K562 (cell line): Measurements from ENCODE around the gene GAB1. TPM values are rescaled to one million over a fixed set of nuclear protein-coding genes. Genes with fewer than 3 reads are reported as not detected.

Experiments used
- ATAC-seq: fragments of 200-7000 bp; cut with Tn5 transposase; 3 replicates; pipeline ENCODE4 v1.9.1; 2020; ENCODE audit warnings: moderate library complexity
- BruUV-seq: library from RNA; stranded (reverse); fragments of 400-500 nt; replicated peaks from 2 replicates; lab custom pipeline; 2021; lab: Mats Ljungman, UMichigan
- CTCF ChIA-PET: fragments of 300-600 bp; formaldehyde crosslinking; extraction: SDS; loops from one replicate; lab custom pipeline; 2021; ENCODE audit warnings: low intra/inter-chr PET ratio; lab: Yijun Ruan, JAX
- POLR2A ChIA-PET: fragments of 300-600, 350-650 bp; sonication (Branson Sonifier 250); formaldehyde crosslinking; extraction: SDS; loops from one replicate; lab custom pipeline; 2021; ENCODE audit warnings: antibody characterized with exemption, inconsistent platforms; lab: Yijun Ruan, JAX
- DNase-seq, 4 experiments: peaks; one replicate each; pipeline versions ENCODE4 v3.0.0 to v3.0.0-alpha.2; 2011 to 2018; ENCODE audit warnings: low spot score in 3 of 4, mixed read lengths in 3 of 4; ENCODE audit errors: extremely low read depth in 1 of 4
- FAIRE-seq: peaks from 2 replicates; lab custom pipeline; 2011; peaks lifted over from hg19 to GRCh38; lab: Jason Lieb, UNC
- H2AFZ ChIP-seq: 2 replicates; pipeline ENCODE4 v1.6.0; 2011; ENCODE audit warnings: low read depth, low read length, control low read depth, inconsistent platforms
- H3K27ac ChIP-seq: fragments of 200-600 bp; 3 replicates; pipeline ENCODE4 v1.8.0; 2011; ENCODE audit warnings: low read depth, mild to moderate bottlenecking, control low read depth, inconsistent platforms, low read length, moderate library complexity, mixed read lengths; ENCODE audit errors: extremely low read depth
- H3K27me3 ChIP-seq, 2 experiments: fragments of 300-600 bp in 1 of 2; 2 replicates in 1 of 2; 3 replicates in 1 of 2; pipeline versions ENCODE4 v1.6.0 to v1.8.0; 2011; ENCODE audit warnings: inconsistent platforms in 2 of 2, low read length in 2 of 2, mild to moderate bottlenecking in 1 of 2, mixed read lengths in 1 of 2, moderate library complexity in 1 of 2; ENCODE audit not compliant: control insufficient read depth in 2 of 2, insufficient read depth in 2 of 2
- H3K36me3 ChIP-seq: fragments of 300-600 bp; 3 replicates; pipeline ENCODE4 v1.8.0; 2011; ENCODE audit warnings: mild to moderate bottlenecking, low read length, inconsistent platforms; ENCODE audit not compliant: control insufficient read depth, insufficient read depth
- H3K4me1 ChIP-seq, 2 experiments: fragments of 200-600 bp in 1 of 2; replicated peaks in 1 of 2; 2 replicates in 1 of 2; 3 replicates in 1 of 2; pipeline versions ENCODE4 v1.5.1 to v1.8.0; 2011; ENCODE audit warnings: inconsistent platforms in 2 of 2, low read length in 2 of 2, mild to moderate bottlenecking in 1 of 2, mixed read lengths in 1 of 2, moderate library complexity in 1 of 2; ENCODE audit not compliant: control insufficient read depth in 2 of 2, insufficient read depth in 2 of 2
- H3K4me2 ChIP-seq: 2 replicates; pipeline ENCODE4 v1.6.1; 2011; ENCODE audit warnings: low read length, control low read depth, inconsistent platforms, mixed read lengths; ENCODE audit not compliant: insufficient read depth
- H3K4me3 ChIP-seq: fragments of 200-600 bp; sonication (generic), shearing (Covaris generic); 2 replicates; pipeline ENCODE4 v1.5.1; 2016; ENCODE audit warnings: control low read depth, inconsistent platforms
- H3K79me2 ChIP-seq: fragments of 200-600 bp; 3 replicates; pipeline ENCODE4 v1.8.0; 2011; ENCODE audit warnings: low read length, inconsistent platforms; ENCODE audit not compliant: control insufficient read depth, insufficient read depth
- H3K9ac ChIP-seq, 2 experiments: 2 replicates each; pipeline versions ENCODE4 v1.6.0 to v1.6.1; 2011; ENCODE audit warnings: low read depth in 2 of 2, low read length in 2 of 2, control low read depth in 1 of 2, inconsistent platforms in 1 of 2, mild to moderate bottlenecking in 1 of 2, mixed read lengths in 1 of 2; ENCODE audit not compliant: insufficient read depth in 1 of 2
- H3K9me1 ChIP-seq: one replicate; pipeline ENCODE4 v1.6.0; 2011; ENCODE audit warnings: inconsistent platforms, mild to moderate bottlenecking, low read length, moderate library complexity; ENCODE audit not compliant: control insufficient read depth, insufficient read depth
- H3K9me3 ChIP-seq: replicated peaks from 2 replicates; pipeline ENCODE4 v1.5.1; 2011; ENCODE audit warnings: low read depth, low read length, inconsistent platforms; ENCODE audit not compliant: control insufficient read depth, insufficient read depth
- H4K20me1 ChIP-seq: replicated peaks from 2 replicates; pipeline ENCODE4 v1.6.1; 2011; ENCODE audit warnings: low read length, inconsistent platforms, mixed read lengths; ENCODE audit not compliant: control insufficient read depth, insufficient read depth
- CCNT2 ChIP-seq: IDR thresholded peaks from 2 replicates; pipeline ENCODE4 v1.6.1; 2011; ENCODE audit warnings: borderline replicate concordance, low read depth, mild to moderate bottlenecking, moderate library complexity, mixed read lengths, low read length; ENCODE audit not compliant: insufficient read length; ENCODE audit errors: extremely low read depth
- CHD4 ChIP-seq: fragments of 200-600 bp; sonication (generic); IDR thresholded peaks from 3 replicates; pipeline ENCODE4 v1.6.1; 2012; ENCODE audit warnings: low read depth, mild to moderate bottlenecking, mixed read lengths, low read length, inconsistent platforms; ENCODE audit not compliant: insufficient read depth, insufficient replicate concordance, poor library complexity, severe bottlenecking
- DMBX1 ChIP-seq: fragments of 250-450 bp; sonication (Bioruptor Pico); IDR thresholded peaks from 2 replicates; pipeline ENCODE4 v1.8.0; 2022; ENCODE audit warnings: inconsistent platforms, mild to moderate bottlenecking, moderate library complexity, borderline replicate concordance
- ETV6 ChIP-seq, 3 experiments: fragments of 150-350 bp in 1 of 3; sonication (generic) in 1 of 3; formaldehyde crosslinking in 1 of 3; IDR thresholded peaks; 2 replicates each; pipeline versions ENCODE4 v1.6.1 to v1.8.0; 2014 to 2022; ENCODE audit warnings: borderline replicate concordance in 2 of 3, low read depth in 2 of 3, antibody characterized with exemption in 1 of 3, low read length in 1 of 3, mild to moderate bottlenecking in 1 of 3, missing genetic modification reagents in 1 of 3
- ILF3 ChIP-seq: fragments of 450-650 bp; IDR thresholded peaks from 2 replicates; pipeline ENCODE4 v1.6.1; 2018; ENCODE audit warnings: antibody characterized with exemption, mild to moderate bottlenecking, moderate library complexity, borderline replicate concordance
- NEUROD1 ChIP-seq: fragments of 150-350 bp; IDR thresholded peaks from 2 replicates; pipeline ENCODE4 v1.6.1; 2014; ENCODE audit warnings: borderline replicate concordance, low read length, low read depth; ENCODE audit not compliant: partially characterized antibody
- ZNF23 ChIP-seq: fragments of 250-450 bp; sonication (Bioruptor Pico); IDR thresholded peaks from 2 replicates; pipeline ENCODE4 v1.4.0; 2020; ENCODE audit warnings: mild to moderate bottlenecking
- WGBS: fragments of 100-300 bp; shearing (Covaris generic); methylation state at CpG from one replicate; pipeline ENCODE4 v1.1.6; 2016; ENCODE audit warnings: low coverage, mixed read lengths; ENCODE audit not compliant: insufficient coverage; ENCODE audit errors: missing lambda C conversion rate; 5-methylcytosine and 5-hydroxymethylcytosine counted together
- in situ Hi-C: fragments of 300-500 bp; cut with MboI; formaldehyde crosslinking; loops from 4 replicates; pipeline ENCODE4 v1.15.0; 2018; ENCODE audit warnings: inconsistent platforms, mixed read lengths
- intact Hi-C: fragments of 100-400 bp; cut with micrococcal nuclease; formaldehyde crosslinking; loops from 2 replicates; pipeline ENCODE4 v1.14.2; 2022
- polyA plus RNA-seq, 8 experiments: library from polyadenylated mRNA; depleted of rRNA in 4 of 8; stranded (reverse) in 5 of 8; unstranded in 3 of 8; fragments of >200 nt; fragmentation: Nextera tagmentation in 2 of 8; fragmentation: Illumina TruSeq in 1 of 8; extraction: Ambion mirVana in 2 of 8; extraction: Trizol in 1 of 8; gene quantifications; 2 replicates each; pipeline versions ENCODE4 v1.2.1 to v1.2.3, GENCODE V29; 2011 to 2014; ENCODE audit warnings: inconsistent platforms in 1 of 8, missing spikeins in 1 of 8
- total RNA-seq, 7 experiments: library from RNA; depleted of rRNA in 6 of 7; stranded (reverse); fragments of >200 nt in 6 of 7; fragmentation: Illumina TruSeq in 2 of 7; extraction: Trizol in 2 of 7; gene quantifications; 2 replicates each; pipeline versions ENCODE4 v1.2.1 to v1.2.3, GENCODE V29; 2011 to 2021; ENCODE audit warnings: low replicate concordance in 1 of 7

The GAB1 gene
- total and polyA plus RNA-seq, 9 of the 15 experiments (the other 6 are each of a cell fraction or from before 2014, with no cell fraction given): 1.3 to 14.6 (median 7.5) TPM

GRCh38 chr4:143424276-143424675, 87.6 kb downstream of the GAB1 start (continued):
- no peak for TF ChIP-seq ZNF23 (CRISPR knock-in tag)
- TF ChIP-seq DMBX1 (CRISPR knock-in tag): no peak
- TF ChIP-seq CCNT2: no peak
- TF ChIP-seq ILF3: no peak
- no peak for TF ChIP-seq CHD4

GRCh38 chr4:143431526-143432257, 95.0 kb downstream of the GAB1 start:
- intact Hi-C loops: no loop called here
- no peak overlapping the region for H3K4me3 ChIP-seq
- no peak overlapping the region for H3K4me2 ChIP-seq
- ChIA-PET POLR2A (no interaction called here), CTCF (no interaction called here)
- no peaks in the 10 kb centered on the region for H4K20me1 ChIP-seq
- no peak for FAIRE-seq
- DNase-seq: no peak
- no peaks in the 10 kb centered on the region for H3K79me2 ChIP-seq
- WGBS: 93% methylated on average over 9 of the region's 10 CpGs
- no peak for TF ChIP-seq ETV6 (IDR thresholded peaks at IDR 0.05; ENCODE audit: borderline replicate concordance in 1 of 2, low read depth in 2 of 2, low read length in 1 of 2)
- TF ChIP-seq ETV6 (CRISPR knock-in tag; IDR thresholded peaks at IDR 0.05; ENCODE audit: borderline replicate concordance): no peak
- TF ChIP-seq NEUROD1: no peak
- in situ Hi-C loops: no loop called here
- H3K27me3 ChIP-seq: no peaks in the 10 kb centered on the region
- no peak overlapping the region for H2AFZ ChIP-seq
- H3K9me1 ChIP-seq: no peaks in the 10 kb centered on the region
- no peaks in the 10 kb centered on the region for H3K4me1 ChIP-seq
- no TSS peak for BruUV-seq
- H3K27ac ChIP-seq: no peak overlapping the region
- H3K9me3 ChIP-seq: peaks cover 5% of the 10 kb centered on the region; the same call in 1 of the 2 replicates
- H3K36me3 ChIP-seq: no peaks in the 10 kb centered on the region
- no peak for ATAC-seq
- no peak overlapping the region for H3K9ac ChIP-seq
